Large intestine (tissue), 3 donors: ENCODE results near the gene CAMTA1. TPM values are rescaled to one million over a fixed set of nuclear protein-coding genes. Genes with fewer than 3 reads are reported as not detected.

ENCODE experiments used
- DNase-seq, 2 donors: peaks; one replicate each; pipeline versions ENCODE4 v3.0.0 to v3.0.0-alpha.2; 2013
- H3K27ac ChIP-seq: one replicate; pipeline ENCODE4 v1.5.1; 2013; ENCODE audit warnings: low read length
- H3K27me3 ChIP-seq: 2 replicates; pipeline ENCODE4 v1.6.1; 2013; ENCODE audit warnings: low read length; ENCODE audit not compliant: control insufficient read depth, insufficient read depth
- H3K36me3 ChIP-seq: 2 replicates; pipeline ENCODE4 v1.6.1; 2013; ENCODE audit warnings: low read length; ENCODE audit not compliant: control insufficient read depth, insufficient read depth
- H3K4me1 ChIP-seq: one replicate; pipeline ENCODE4 v1.6.1; 2013; ENCODE audit warnings: low read length; ENCODE audit not compliant: control insufficient read depth, insufficient read depth
- H3K4me3 ChIP-seq: one replicate; pipeline ENCODE4 v1.5.1; 2013; ENCODE audit warnings: low read length
- H3K9me3 ChIP-seq: one replicate; pipeline ENCODE4 v1.6.1; 2013; ENCODE audit warnings: mild to moderate bottlenecking, low read depth, low read length, moderate library complexity; ENCODE audit not compliant: control insufficient read depth
- WGBS: methylation state at CpG from one replicate; pipeline ENCODE4 v1.1.5; 2013; ENCODE audit warnings: low lambda C conversion rate; ENCODE audit not compliant: insufficient coverage; 5-methylcytosine and 5-hydroxymethylcytosine counted together
- polyA plus RNA-seq: library from polyadenylated mRNA; unstranded; fragments of 120-200 nt; gene quantifications from one replicate; pipeline ENCODE4 v1.2.1, GENCODE V29; 2013

CAMTA1 gene
- polyA plus RNA-seq, 1 donor: 67.9 TPM

DNA sequence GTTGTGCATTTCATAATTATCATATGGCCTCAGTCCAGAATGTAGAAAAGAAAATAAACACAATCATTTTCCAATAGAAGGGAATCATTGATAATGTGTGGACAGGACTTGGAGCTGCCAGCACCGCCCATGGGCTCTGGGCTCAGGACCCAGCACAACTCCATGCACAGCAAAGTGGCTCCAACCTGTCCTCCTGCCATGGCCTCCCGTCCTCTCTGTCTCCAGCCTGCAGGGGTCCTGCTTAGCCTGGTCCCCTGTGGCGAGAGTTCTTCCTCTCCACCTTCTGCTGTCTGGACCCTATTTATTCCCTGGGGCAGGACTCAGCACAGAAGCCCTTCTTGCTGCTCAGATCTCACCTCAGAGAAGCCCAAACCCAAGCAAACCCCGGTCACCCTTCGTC is 154.1 kb downstream of the CAMTA1 start:
- Histone ChIP-seq H3K9me3 (no peaks in the 10 kb centered on the region), H3K27ac (no peak overlapping the region), H3K27me3 (peaks cover 14% of the 10 kb centered on the region), H3K36me3 (no peaks in the 10 kb centered on the region), H3K4me3 (no peak overlapping the region), H3K4me1 (no peaks in the 10 kb centered on the region)
- no peak for DNase-seq
- WGBS: no CpG with 5 or more reads among the region's 5 CpGs

DNA sequence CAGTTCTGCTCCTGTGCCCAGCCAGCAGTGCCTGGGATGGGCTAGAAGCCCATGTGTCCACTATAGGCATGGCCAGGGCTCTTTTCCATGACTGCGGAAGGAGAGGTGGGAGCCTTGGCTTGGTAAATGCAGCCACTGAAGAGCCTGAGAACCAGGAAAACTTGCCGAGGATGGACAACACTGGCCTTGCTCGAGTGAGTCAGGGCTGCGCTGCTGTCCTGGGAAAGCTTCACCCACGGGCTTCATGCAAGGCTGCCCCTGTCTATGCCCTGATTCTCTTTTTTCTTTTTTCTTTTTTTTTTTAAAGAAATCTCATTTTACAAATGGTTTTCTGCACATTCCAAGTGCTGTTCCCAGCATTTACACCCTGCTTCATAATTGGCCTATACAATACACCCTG is 156.5 kb downstream of the CAMTA1 start:
- 95% methylated on average over 2 of the region's 5 CpGs for WGBS
- DNase-seq: no peak
- Histone ChIP-seq H3K9me3 (no peaks in the 10 kb centered on the region), H3K4me3 (no peak overlapping the region), H3K27me3 (no peaks in the 10 kb centered on the region), H3K36me3 (no peaks in the 10 kb centered on the region), H3K27ac (no peak overlapping the region), H3K4me1 (no peaks in the 10 kb centered on the region)

DNA sequence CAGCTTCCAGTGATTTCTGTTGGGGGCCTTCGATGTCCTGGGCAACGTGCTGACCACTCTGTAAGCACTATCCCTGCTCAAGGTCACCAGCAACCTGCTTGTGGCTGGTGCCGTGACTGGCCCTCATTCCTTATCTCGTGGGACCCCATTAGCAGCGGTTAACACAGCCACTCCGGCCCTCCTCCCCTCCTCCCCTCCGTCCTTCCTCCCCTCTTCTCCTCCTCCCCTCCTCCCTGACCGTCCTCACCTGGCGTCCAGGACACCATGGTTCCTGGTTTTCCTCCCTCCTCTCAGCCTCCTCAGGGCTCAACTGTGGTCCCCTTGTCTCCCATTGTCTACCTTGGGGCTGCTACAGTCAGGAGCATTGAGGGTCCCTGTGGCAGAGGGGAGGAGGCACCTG is 157.7 kb downstream of the CAMTA1 start:
- Histone ChIP-seq H3K27me3 (no peaks in the 10 kb centered on the region), H3K36me3 (no peaks in the 10 kb centered on the region), H3K27ac (no peak overlapping the region), H3K9me3 (no peaks in the 10 kb centered on the region), H3K4me1 (no peaks in the 10 kb centered on the region), H3K4me3 (no peak overlapping the region)
- no peak for DNase-seq
- WGBS: 70% methylated on average over 2 of the region's 9 CpGs

DNA sequence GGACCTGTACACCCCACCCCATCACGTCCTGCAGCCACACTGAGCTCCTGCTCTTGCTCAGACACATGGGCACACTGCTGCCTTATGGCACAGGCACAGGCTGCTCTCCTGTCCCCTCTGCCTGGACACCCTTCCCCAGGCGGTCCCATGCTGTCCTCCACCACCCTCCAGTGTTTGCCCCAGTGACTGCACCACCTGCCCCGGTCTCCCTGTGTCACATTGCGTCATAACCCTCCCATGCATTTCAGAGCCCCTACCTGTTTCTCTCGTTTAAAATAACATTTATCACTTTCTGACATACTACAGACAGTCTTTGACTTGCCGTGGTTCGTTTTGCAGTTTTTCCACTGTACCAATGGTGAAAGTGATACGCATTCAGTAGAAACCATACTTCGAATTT is 159.2 kb downstream of the CAMTA1 start:
- Histone ChIP-seq H3K36me3 (no peaks in the 10 kb centered on the region), H3K27ac (no peak overlapping the region), H3K9me3 (no peaks in the 10 kb centered on the region), H3K4me3 (no peak overlapping the region), H3K4me1 (no peaks in the 10 kb centered on the region), H3K27me3 (no peaks in the 10 kb centered on the region)
- DNase-seq: no peak
- WGBS: 85% methylated on average over 3 of the region's 9 CpGs

DNA sequence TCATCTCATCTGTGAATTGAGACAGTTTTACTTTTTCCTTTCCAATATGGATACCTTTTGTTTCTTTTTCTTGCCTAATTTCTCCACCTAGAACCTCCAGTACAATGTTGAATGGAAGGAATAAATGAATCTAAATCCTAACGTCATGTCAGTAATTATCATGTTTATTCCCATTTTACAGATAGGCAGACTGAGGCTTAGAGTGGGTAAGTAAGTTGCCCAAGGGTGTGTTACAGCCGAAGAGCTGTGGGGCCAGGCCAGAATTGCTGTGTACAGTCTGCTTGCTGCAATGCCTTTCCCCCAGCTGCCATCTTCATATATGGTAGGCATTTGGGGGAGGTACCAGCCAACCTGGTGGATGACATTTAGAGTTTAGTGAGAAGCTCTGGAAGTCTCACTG is 162.7 kb downstream of the CAMTA1 start:
- WGBS: no CpG with 5 or more reads among the region's 2 CpGs
- Histone ChIP-seq H3K9me3 (no peaks in the 10 kb centered on the region), H3K4me1 (no peaks in the 10 kb centered on the region), H3K36me3 (no peaks in the 10 kb centered on the region), H3K27ac (no peak overlapping the region), H3K4me3 (no peak overlapping the region), H3K27me3 (no peaks in the 10 kb centered on the region)
- no peak for DNase-seq

DNA sequence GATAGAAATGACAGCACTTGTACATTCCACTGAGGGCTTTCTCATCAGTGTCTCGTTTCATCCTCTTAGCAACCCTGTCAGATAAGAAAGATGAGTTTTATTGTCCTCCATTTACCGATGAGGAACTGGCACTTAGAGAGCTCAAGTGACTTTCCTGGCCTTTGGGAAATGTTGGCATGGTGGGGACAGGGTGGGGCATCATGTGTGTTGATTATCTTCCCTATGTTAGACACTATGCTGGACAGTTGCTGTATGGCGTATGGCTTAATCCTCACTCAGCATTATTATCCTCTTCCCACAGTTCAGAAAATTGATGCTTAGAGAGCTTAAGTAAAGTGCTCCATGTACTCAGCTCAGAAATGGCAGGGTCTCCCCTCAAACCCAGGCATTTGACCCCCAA is 163.2 kb downstream of the CAMTA1 start:
- Histone ChIP-seq H3K27me3 (no peaks in the 10 kb centered on the region), H3K4me1 (no peaks in the 10 kb centered on the region), H3K9me3 (no peaks in the 10 kb centered on the region), H3K36me3 (no peaks in the 10 kb centered on the region), H3K27ac (no peak overlapping the region), H3K4me3 (no peak overlapping the region)
- WGBS: no CpG with 5 or more reads among the region's 3 CpGs
- no peak for DNase-seq

DNA sequence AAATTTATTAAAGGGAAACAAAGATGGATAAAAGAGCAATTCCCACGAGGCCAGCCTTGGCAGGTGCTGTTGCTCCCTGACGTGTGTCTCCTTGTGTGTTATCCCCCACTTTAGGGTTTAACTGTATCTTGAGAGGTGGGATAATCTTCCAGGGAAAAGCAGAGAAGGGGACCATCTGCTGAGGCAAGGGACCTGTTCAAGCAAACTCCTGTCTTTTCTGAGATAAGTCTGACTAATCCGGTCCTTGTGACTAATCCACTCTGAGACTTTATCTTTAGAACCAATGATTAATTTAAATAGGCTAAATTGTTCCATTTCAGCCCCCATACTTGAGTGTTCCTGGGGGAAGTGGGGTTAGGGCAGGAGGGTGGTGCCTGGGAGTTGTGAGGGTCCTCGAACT is 163.6 kb downstream of the CAMTA1 start:
- H3K4me3 ChIP-seq: no peak overlapping the region
- H3K27me3 ChIP-seq: no peaks in the 10 kb centered on the region
- H3K4me1 ChIP-seq: no peaks in the 10 kb centered on the region
- no peaks in the 10 kb centered on the region for H3K9me3 ChIP-seq
- no peaks in the 10 kb centered on the region for H3K36me3 ChIP-seq
- no peak overlapping the region for H3K27ac ChIP-seq
- 90% methylated on average over 2 of the region's 4 CpGs for WGBS
- no peak for DNase-seq

DNA sequence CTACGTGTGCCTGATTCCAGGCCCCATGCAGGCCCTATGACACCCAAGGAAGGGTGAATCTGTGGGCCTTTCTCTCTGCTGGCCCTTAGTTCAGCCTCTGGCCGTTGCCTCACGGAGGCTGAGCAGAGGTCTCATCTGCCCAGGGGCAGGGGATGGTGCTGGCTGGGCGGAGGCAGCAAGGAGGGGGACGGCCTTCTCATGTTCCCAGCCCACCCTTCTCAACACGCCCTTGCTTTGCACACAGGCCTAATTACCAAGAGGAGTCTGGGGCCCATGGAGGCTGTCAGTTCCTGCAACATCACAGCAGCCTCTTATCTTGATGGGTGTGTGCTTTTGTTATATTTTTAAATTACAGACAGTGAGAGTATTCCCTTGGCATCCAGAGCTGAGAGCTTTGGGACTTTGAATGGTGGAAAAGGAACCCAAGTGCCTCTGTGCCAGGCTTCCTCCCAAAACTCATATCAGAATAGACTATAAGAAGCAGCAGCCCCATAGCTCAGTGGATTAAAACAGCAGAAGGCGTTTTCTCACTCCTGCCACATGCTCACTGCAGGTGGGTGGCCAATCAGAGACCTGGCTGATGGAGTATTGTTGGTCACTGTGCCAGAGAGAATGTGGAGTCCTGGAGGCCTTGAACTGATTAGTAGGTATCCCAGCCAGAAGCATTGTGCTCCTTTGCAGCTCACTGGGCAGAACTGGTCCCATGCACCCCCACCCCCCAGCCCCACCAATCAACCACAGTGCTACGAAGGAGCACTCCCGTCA is 164.9 kb downstream of the CAMTA1 start:
- no peak for DNase-seq
- WGBS: no CpG with 5 or more reads among the region's 9 CpGs
- Histone ChIP-seq H3K4me3 (no peak overlapping the region), H3K27ac (no peak overlapping the region), H3K9me3 (no peaks in the 10 kb centered on the region), H3K27me3 (no peaks in the 10 kb centered on the region), H3K36me3 (no peaks in the 10 kb centered on the region), H3K4me1 (peaks cover under 1% of the 10 kb centered on the region)

DNA sequence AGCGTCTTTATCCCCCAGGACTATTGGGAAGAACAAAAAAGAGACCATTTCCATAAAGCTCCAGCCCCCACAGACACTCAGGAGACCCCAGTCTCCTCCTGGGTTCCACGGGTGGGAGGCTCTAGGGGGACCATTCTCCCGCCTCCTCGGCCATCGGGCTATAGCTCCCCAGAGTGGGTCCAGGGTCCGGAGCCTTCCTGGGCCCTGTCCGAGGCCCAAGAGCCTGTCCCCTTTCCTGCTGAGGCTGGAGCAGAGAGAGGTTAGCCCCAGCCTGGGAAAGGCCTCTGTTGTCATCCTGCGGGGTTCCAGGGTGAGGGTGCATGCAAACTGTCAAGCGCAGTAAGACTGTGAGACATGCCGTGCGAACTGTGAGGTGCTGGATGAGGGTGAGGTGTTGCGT is 166.3 kb downstream of the CAMTA1 start:
- no CpG with 5 or more reads among the region's 12 CpGs for WGBS
- Histone ChIP-seq H3K27ac (no peak overlapping the region), H3K4me3 (no peak overlapping the region), H3K27me3 (no peaks in the 10 kb centered on the region), H3K4me1 (peaks cover 11% of the 10 kb centered on the region), H3K9me3 (no peaks in the 10 kb centered on the region), H3K36me3 (no peaks in the 10 kb centered on the region)
- DNase-seq: no peak

DNA sequence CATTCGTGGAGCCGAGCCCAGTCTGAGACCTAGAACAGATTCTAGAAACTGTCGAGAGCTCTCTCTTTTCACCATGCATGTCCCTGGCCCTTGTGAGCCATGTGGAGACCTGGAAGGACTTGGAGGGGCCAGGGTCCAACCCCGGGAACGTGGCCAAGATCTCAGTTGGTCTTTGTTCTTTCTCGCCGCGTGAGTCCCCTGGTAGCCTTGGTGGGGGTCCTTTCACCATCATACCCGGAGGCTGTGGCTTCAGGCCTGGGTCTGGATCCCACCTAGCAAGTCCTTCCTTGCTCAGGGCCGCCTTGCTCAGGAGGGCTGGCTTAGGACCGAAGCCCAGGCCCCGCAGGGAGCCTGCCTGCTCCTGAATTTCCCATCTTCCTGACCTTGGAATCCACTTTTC is 168.0 kb downstream of the CAMTA1 start:
- Histone ChIP-seq H3K27ac (no peak overlapping the region), H3K27me3 (no peaks in the 10 kb centered on the region), H3K9me3 (no peaks in the 10 kb centered on the region), H3K4me3 (no peak overlapping the region), H3K4me1 (peaks cover 20% of the 10 kb centered on the region), H3K36me3 (no peaks in the 10 kb centered on the region)
- 93% methylated on average over 2 of the region's 12 CpGs for WGBS
- no peak for DNase-seq

DNA sequence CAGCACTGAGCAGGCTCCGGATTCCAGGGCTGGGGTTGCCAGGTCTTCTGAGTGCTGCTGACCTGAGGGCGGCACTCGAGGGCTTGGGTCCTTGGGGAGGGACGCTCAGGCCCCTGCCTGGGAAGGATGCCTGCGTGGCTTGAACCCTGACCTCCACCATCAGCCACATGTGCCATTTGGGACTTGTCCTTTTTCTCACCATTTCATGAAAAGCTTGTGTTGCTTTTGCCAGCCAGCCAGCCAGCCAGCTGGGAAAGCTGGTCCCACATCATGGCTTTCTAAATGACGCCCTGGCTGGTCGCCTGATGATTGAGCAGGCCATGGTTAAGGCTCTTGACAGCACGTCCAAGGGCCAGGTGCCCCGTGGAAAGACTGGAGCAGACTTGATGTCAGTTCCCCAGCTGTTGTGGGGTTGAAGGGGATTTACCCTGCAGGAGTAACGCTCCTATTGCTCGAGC is 168.7 kb downstream of the CAMTA1 start:
- no CpG with 5 or more reads among the region's 11 CpGs for WGBS
- Histone ChIP-seq H3K27ac (no peak overlapping the region), H3K4me1 (peaks cover 20% of the 10 kb centered on the region), H3K27me3 (no peaks in the 10 kb centered on the region), H3K4me3 (no peak overlapping the region), H3K9me3 (no peaks in the 10 kb centered on the region), H3K36me3 (no peaks in the 10 kb centered on the region)
- no peak for DNase-seq
